ENCODE measurements around the gene EIF2D. TPM values are rescaled to one million over a fixed set of nuclear protein-coding genes. Genes with fewer than 3 reads are reported as not detected.

Gene EIF2D
- polyA plus RNA-seq, 2 of the 4 experiments (the other 2 are of a cell fraction): 31.8 to 63.2 TPM

DNA sequence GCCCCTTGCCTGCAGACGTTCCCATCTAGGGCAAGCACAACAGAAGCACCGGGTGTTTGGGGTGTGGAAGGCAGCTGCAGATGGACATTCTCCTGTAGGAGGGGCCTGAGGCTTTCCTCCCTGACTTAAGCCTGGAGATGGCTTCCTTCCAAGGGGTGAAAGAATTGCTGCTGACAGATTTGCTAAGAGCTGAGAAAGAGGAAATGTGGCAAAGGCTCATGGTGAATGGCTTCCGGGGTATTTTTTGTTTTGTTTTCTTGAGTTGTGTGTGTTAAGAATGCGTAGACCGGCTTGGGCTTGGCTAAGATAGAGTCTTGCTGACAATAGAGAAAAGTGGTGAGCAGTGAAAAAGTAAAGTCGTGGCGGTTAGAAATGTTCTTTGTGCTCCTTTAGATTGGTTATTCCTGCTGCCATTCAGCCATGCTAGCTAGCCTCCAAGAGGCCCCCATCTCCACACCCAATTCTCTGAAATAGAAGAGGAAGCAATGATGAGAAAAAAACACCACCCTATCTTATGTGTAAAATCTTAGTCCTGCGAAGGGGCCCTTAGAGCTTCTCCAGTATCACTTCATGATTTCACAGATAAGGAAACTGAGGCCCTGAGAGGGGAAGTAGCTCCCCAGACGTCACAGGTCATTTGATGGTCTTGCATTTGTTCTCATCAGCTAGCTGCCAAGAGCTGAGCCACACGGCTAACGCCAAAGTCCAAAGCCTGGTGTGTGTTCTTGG lies 36.9 kb downstream of the EIF2D start:
- no peaks in the 10 kb centered on the region for H3K4me1 ChIP-seq
- H3K27ac ChIP-seq: no peak overlapping the region
- H3K9me3 ChIP-seq: no peaks in the 10 kb centered on the region
- no peak for ATAC-seq
- no peak overlapping the region for H3K4me2 ChIP-seq
- WGBS (ENCODE audit: missing lambda C conversion rate): 83% methylated on average over 9 of the region's 11 CpGs
- CTCF ChIA-PET: interaction anchor here (1.0 to 16.8 kb wide), 7 partner anchors 9 to 96 kb away, joined by 3 to 219 read pairs (median 4); partner anchors contain the start of gene EIF2D
- POLR2A ChIA-PET: no interaction called here
- TF ChIP-seq EHF (CRISPR knock-in tag; IDR thresholded peaks at IDR 0.05): no peak
- TF ChIP-seq POLR2A (IDR thresholded peaks at IDR 0.05; ENCODE audit: low read length): no peak
- no peak for TF ChIP-seq SREBF2 (IDR thresholded peaks at IDR 0.05)
- TF ChIP-seq KDM1A (IDR thresholded peaks at IDR 0.05; ENCODE audit: low read depth): no peak
- no peak for TF ChIP-seq RFX5 (IDR thresholded peaks at IDR 0.05)
- TF ChIP-seq NPAS2 (CRISPR knock-in tag; IDR thresholded peaks at IDR 0.05; ENCODE audit: borderline replicate concordance): no peak
- TF ChIP-seq BHLHE40 (IDR thresholded peaks at IDR 0.05; ENCODE audit: low read depth, low read length): no peak
- no peak for TF ChIP-seq MAFK (IDR thresholded peaks at IDR 0.05; ENCODE audit: partially characterized antibody)
- no peak for TF ChIP-seq PHF8 (IDR thresholded peaks at IDR 0.05; ENCODE audit: borderline replicate concordance, low read depth)
- no peak for TF ChIP-seq KDM5A (IDR thresholded peaks at IDR 0.05)
- no peak for TF ChIP-seq TP53 (CRISPR knock-in tag; IDR thresholded peaks at IDR 0.05)
- TF ChIP-seq, protein P1, sequence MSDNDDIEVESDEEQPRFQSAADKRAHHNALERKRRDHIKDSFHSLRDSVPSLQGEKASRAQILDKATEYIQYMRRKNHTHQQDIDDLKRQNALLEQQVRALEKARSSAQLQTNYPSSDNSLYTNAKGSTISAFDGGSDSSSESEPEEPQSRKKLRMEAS (IDR thresholded peaks at IDR 0.05): no peak
- TF ChIP-seq, protein P2, sequence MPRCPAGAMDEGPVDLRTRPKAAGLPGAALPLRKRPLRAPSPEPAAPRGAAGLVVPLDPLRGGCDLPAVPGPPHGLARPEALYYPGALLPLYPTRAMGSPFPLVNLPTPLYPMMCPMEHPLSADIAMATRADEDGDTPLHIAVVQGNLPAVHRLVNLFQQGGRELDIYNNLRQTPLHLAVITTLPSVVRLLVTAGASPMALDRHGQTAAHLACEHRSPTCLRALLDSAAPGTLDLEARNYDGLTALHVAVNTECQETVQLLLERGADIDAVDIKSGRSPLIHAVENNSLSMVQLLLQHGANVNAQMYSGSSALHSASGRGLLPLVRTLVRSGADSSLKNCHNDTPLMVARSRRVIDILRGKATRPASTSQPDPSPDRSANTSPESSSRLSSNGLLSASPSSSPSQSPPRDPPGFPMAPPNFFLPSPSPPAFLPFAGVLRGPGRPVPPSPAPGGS (IDR thresholded peaks at IDR 0.05): no peak
- TF ChIP-seq ESRRA (IDR thresholded peaks at IDR 0.05; ENCODE audit: borderline replicate concordance, low read length): no peak
- no peak for TF ChIP-seq MAZ (IDR thresholded peaks at IDR 0.05; ENCODE audit: borderline replicate concordance, low read depth, low read length)
- no peak overlapping the region for H3K4me3 ChIP-seq
- no peak for DNase-seq (ENCODE audit: low read depth in 1 of 2, low spot score in 1 of 2)
- no peak for FAIRE-seq

DNA sequence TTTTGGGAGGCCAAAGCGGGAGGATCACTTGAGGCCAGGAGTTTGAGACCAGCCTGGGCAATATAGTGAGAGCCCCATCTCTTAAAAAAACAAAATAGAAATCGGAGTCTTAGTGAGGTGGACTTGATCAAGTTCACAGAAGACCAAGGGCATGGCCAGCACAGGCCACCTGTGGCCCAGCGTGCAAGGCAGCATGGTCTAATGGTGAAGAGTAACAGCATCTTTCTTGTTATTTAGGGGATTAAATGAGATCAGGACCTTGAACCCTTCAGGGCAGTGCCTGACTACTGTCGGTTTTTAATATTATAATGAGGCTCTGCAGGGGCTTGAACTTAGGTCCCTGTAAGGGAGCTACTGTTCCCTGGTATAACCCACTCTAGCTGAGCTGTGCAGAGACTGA lies 38.5 kb downstream of the EIF2D start:
- H3K27ac ChIP-seq: no peak overlapping the region
- CTCF ChIA-PET: interaction anchor here (1.4 to 16.8 kb wide), 4 partner anchors 10 to 94 kb away, joined by 4 to 219 read pairs (median 37); no protein-coding TSS in a partner anchor

DNA sequence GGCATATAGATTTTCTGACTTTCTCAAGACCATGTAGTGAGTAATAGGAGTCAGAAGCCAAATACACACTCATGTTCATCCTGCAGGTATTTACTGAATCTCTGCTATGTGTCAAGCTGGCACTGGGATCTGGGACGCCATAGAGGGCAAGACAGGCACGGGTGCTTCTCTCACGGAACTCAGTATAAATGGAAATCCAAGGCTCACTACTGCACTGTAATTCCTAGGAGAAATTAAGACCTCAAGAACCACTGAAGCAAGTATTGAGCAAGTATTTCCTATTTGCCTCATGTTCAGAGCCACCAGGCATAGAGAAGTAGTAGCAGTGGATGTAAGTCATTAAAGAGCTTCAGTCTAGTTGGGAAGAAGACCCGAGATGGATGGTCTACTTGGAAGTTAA lies 38.9 kb downstream of the EIF2D start:
- H3K4me3 ChIP-seq: no peak overlapping the region
- no peak overlapping the region for H3K27ac ChIP-seq
- DNase-seq (ENCODE audit: low read depth in 1 of 2, low spot score in 1 of 2) (no peak), ATAC-seq (no peak), FAIRE-seq (no peak)
- ChIA-PET CTCF (interaction anchor here (1.8 to 16.8 kb wide), 3 partner anchors 11 to 83 kb away, joined by 6 to 219 read pairs (median 32); no protein-coding TSS in a partner anchor), POLR2A (no interaction called here)
- no peaks in the 10 kb centered on the region for H3K9me3 ChIP-seq
- H3K4me1 ChIP-seq: no peaks in the 10 kb centered on the region
- whole genome bisulfite sequencing (ENCODE audit: missing lambda C conversion rate): 72% methylated on average over 4 of the region's 4 CpGs
- no peak overlapping the region for H3K4me2 ChIP-seq
- TF ChIP-seq EHF (CRISPR knock-in tag; IDR thresholded peaks at IDR 0.05) (no peak), CHD2 (IDR thresholded peaks at IDR 0.05; ENCODE audit: low read length, partially characterized antibody) (no peak), JUNB (IDR thresholded peaks at IDR 0.05) (no peak), MYC (IDR thresholded peaks at IDR 0.05; ENCODE audit: borderline replicate concordance, low read length) (no peak), MAFK (IDR thresholded peaks at IDR 0.05; ENCODE audit: partially characterized antibody) (no peak), ESRRA (IDR thresholded peaks at IDR 0.05; ENCODE audit: borderline replicate concordance, low read length) (no peak), RAD21 (conservative IDR thresholded peaks at IDR 0.05 in 1 of 2, IDR thresholded peaks at IDR 0.05 in 1 of 2) (no peak), ZNF302 (CRISPR knock-in tag; IDR thresholded peaks at IDR 0.05) (no peak), HOXA7 (CRISPR knock-in tag; IDR thresholded peaks at IDR 0.05) (no peak), POLR2AphosphoS2 (conservative IDR thresholded peaks at IDR 0.05; ENCODE audit: low read length) (no peak), FOSB (CRISPR knock-in tag; IDR thresholded peaks at IDR 0.05) (no peak), HOXB5 (CRISPR knock-in tag; IDR thresholded peaks at IDR 0.05) (no peak), MAZ (IDR thresholded peaks at IDR 0.05; ENCODE audit: borderline replicate concordance, low read depth, low read length) (no peak)
- TF ChIP-seq, protein P3, sequence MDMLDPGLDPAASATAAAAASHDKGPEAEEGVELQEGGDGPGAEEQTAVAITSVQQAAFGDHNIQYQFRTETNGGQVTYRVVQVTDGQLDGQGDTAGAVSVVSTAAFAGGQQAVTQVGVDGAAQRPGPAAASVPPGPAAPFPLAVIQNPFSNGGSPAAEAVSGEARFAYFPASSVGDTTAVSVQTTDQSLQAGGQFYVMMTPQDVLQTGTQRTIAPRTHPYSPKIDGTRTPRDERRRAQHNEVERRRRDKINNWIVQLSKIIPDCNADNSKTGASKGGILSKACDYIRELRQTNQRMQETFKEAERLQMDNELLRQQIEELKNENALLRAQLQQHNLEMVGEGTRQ (IDR thresholded peaks at IDR 0.05): no peak
- TF ChIP-seq, protein P4, sequence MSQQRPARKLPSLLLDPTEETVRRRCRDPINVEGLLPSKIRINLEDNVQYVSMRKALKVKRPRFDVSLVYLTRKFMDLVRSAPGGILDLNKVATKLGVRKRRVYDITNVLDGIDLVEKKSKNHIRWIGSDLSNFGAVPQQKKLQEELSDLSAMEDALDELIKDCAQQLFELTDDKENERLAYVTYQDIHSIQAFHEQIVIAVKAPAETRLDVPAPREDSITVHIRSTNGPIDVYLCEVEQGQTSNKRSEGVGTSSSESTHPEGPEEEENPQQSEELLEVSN (IDR thresholded peaks at IDR 0.05; ENCODE audit: borderline replicate concordance, low read depth): no peak

More for the DNA sequence above, 38.5 kb downstream of the EIF2D start:
- WGBS (ENCODE audit: missing lambda C conversion rate): 80% methylated on average over 4 of the region's 4 CpGs
- H3K4me2 ChIP-seq: no peak overlapping the region
- no peaks in the 10 kb centered on the region for H3K4me1 ChIP-seq
- TF ChIP-seq NR3C1 (IDR thresholded peaks at IDR 0.05): no peak
- TF ChIP-seq, protein P3 (IDR thresholded peaks at IDR 0.05): no peak
- no peak for TF ChIP-seq TP53 (CRISPR knock-in tag; IDR thresholded peaks at IDR 0.05)
- TF ChIP-seq, protein P2 (IDR thresholded peaks at IDR 0.05): no peak
- no peak for TF ChIP-seq ESRRA (IDR thresholded peaks at IDR 0.05; ENCODE audit: borderline replicate concordance, low read length)
- no peak for TF ChIP-seq RARB (CRISPR knock-in tag; IDR thresholded peaks at IDR 0.05)
- POLR2A ChIA-PET: no interaction called here
- no peak overlapping the region for H3K4me3 ChIP-seq
- DNase-seq (ENCODE audit: low read depth in 1 of 2, low spot score in 1 of 2) (no peak), FAIRE-seq (no peak), ATAC-seq (no peak)
- no peaks in the 10 kb centered on the region for H3K9me3 ChIP-seq
